HepG2 (cell line): ENCODE results near the gene GATC. TPM values are rescaled to one million over a fixed set of nuclear protein-coding genes. Genes with fewer than 3 reads are reported as not detected.

Source experiments
- FLYWCH1 ChIP-seq: sonication (generic); formaldehyde crosslinking; IDR thresholded peaks from 2 replicates; pipeline ENCODE4 v1.8.1; 2023; ENCODE audit warnings: mild to moderate bottlenecking, missing genetic modification reagents
- GZF1 ChIP-seq: sonication (generic); formaldehyde crosslinking; IDR thresholded peaks from 2 replicates; pipeline ENCODE4 v1.5.1; 2020; ENCODE audit warnings: mild to moderate bottlenecking, missing genetic modification reagents
- MYC ChIP-seq: sonication (generic); formaldehyde crosslinking; IDR thresholded peaks from 2 replicates; pipeline ENCODE4 v1.9.0; 2021; ENCODE audit warnings: missing genetic modification reagents, borderline replicate concordance
- NFRKB ChIP-seq: fragments of 450-650 bp; IDR thresholded peaks from 2 replicates; pipeline ENCODE4 v1.6.1; 2017
- NR2F2 ChIP-seq: IDR thresholded peaks from 2 replicates; pipeline ENCODE4 v1.6.1; 2012; ENCODE audit warnings: low read depth, inconsistent platforms, borderline replicate concordance
- PHF21A ChIP-seq: sonication (generic); formaldehyde crosslinking; IDR thresholded peaks from 2 replicates; pipeline ENCODE4 v1.5.0; 2020; ENCODE audit warnings: mild to moderate bottlenecking, missing genetic modification reagents
- REPIN1 ChIP-seq: sonication (generic); formaldehyde crosslinking; IDR thresholded peaks from 2 replicates; pipeline ENCODE4 v1.8.0; 2022; ENCODE audit warnings: missing genetic modification reagents, low read depth, mild to moderate bottlenecking, borderline replicate concordance
- SCMH1 ChIP-seq: sonication (generic); formaldehyde crosslinking; IDR thresholded peaks from 2 replicates; pipeline ENCODE4 v1.9.0; 2021; ENCODE audit warnings: missing genetic modification reagents, mild to moderate bottlenecking, borderline replicate concordance
- TAF15 ChIP-seq: fragments of 200-400 bp; formaldehyde crosslinking; IDR thresholded peaks from one replicate; pipeline ENCODE4 v1.6.1; 2018; ENCODE audit warnings: mild to moderate bottlenecking, low read depth, low read length; ENCODE audit not compliant: poor library complexity, severe bottlenecking
- TEAD3 ChIP-seq: optimal IDR thresholded peaks from 2 replicates; pipeline ENCODE3; 2016; ENCODE audit warnings: borderline replicate concordance
- ZBTB1 ChIP-seq: sonication (generic); formaldehyde crosslinking; IDR thresholded peaks from 2 replicates; pipeline ENCODE4 v1.4.0; 2020; ENCODE audit warnings: missing genetic modification reagents, borderline replicate concordance
- ZMYM3 ChIP-seq: sonication (generic); formaldehyde crosslinking; IDR thresholded peaks from 2 replicates; pipeline ENCODE4 v1.5.1; 2020; ENCODE audit warnings: mild to moderate bottlenecking, missing genetic modification reagents
- ZNF451 ChIP-seq: sonication (generic); formaldehyde crosslinking; IDR thresholded peaks from 2 replicates; pipeline ENCODE4 v1.5.0; 2020; ENCODE audit warnings: mild to moderate bottlenecking, missing genetic modification reagents
- ZNF543 ChIP-seq: sonication (generic); formaldehyde crosslinking; IDR thresholded peaks from 2 replicates; pipeline ENCODE4 v1.4.0; 2020; ENCODE audit warnings: mild to moderate bottlenecking, missing genetic modification reagents
- ZNF674 ChIP-seq: sonication (generic); formaldehyde crosslinking; IDR thresholded peaks from 2 replicates; pipeline ENCODE4 v1.5.0; 2020; ENCODE audit warnings: low read depth, mild to moderate bottlenecking, missing genetic modification reagents
- ZNF776 ChIP-seq: sonication (generic); formaldehyde crosslinking; IDR thresholded peaks from 2 replicates; pipeline ENCODE4 v1.4.0; 2020; ENCODE audit warnings: mild to moderate bottlenecking, missing genetic modification reagents
- ZSCAN20 ChIP-seq: sonication (generic); formaldehyde crosslinking; IDR thresholded peaks from 2 replicates; pipeline ENCODE4 v1.4.0; 2020; ENCODE audit warnings: missing genetic modification reagents, mild to moderate bottlenecking, borderline replicate concordance
- polyA plus RNA-seq, 8 experiments: library from polyadenylated mRNA; depleted of rRNA in 3 of 8; stranded (reverse) in 7 of 8; unstranded in 1 of 8; fragments of >200 nt; fragmentation: Illumina TruSeq in 4 of 8; extraction: Trizol in 4 of 8; gene quantifications; 2 replicates each; pipeline versions ENCODE4 v1.2.1 to v1.2.3, GENCODE V29; 2011 to 2016; ENCODE audit warnings: low read depth in 4 of 8, missing spikeins in 1 of 8, mixed read lengths in 1 of 8; ENCODE audit not compliant: insufficient read depth in 1 of 8
- total RNA-seq, 5 experiments: library from RNA; depleted of rRNA; stranded (reverse); fragments of >200 nt; fragmentation: Illumina TruSeq; extraction: Trizol; gene quantifications; 2 replicates each; pipeline ENCODE4 v1.2.3, GENCODE V29; 2016; ENCODE audit warnings: low read depth in 1 of 5
- TF ChIP-seq, protein P1 (sequence below): IDR thresholded peaks from 2 replicates; pipeline ENCODE4 v1.6.1; 2012; ENCODE audit warnings: low read length, improper control_type of control experiment
- TF ChIP-seq, protein P2 (sequence below): sonication (generic); formaldehyde crosslinking; IDR thresholded peaks from 2 replicates; pipeline ENCODE4 v1.4.0; 2020; ENCODE audit warnings: missing genetic modification reagents
- TF ChIP-seq, protein P3 (sequence below): IDR thresholded peaks from 2 replicates; pipeline ENCODE4 v1.4.0; 2020; ENCODE audit warnings: mild to moderate bottlenecking, missing genetic modification reagents
- TF ChIP-seq, protein P4 (sequence below): sonication (generic); formaldehyde crosslinking; IDR thresholded peaks from 2 replicates; pipeline ENCODE4 v1.4.0; 2020; ENCODE audit warnings: missing genetic modification reagents

GATC gene
- total and polyA plus RNA-seq, 2 of the 13 experiments (the other 11 are each of a cell fraction or from before 2014, with no cell fraction given) = 17.7 to 29.7 TPM

DNA sequence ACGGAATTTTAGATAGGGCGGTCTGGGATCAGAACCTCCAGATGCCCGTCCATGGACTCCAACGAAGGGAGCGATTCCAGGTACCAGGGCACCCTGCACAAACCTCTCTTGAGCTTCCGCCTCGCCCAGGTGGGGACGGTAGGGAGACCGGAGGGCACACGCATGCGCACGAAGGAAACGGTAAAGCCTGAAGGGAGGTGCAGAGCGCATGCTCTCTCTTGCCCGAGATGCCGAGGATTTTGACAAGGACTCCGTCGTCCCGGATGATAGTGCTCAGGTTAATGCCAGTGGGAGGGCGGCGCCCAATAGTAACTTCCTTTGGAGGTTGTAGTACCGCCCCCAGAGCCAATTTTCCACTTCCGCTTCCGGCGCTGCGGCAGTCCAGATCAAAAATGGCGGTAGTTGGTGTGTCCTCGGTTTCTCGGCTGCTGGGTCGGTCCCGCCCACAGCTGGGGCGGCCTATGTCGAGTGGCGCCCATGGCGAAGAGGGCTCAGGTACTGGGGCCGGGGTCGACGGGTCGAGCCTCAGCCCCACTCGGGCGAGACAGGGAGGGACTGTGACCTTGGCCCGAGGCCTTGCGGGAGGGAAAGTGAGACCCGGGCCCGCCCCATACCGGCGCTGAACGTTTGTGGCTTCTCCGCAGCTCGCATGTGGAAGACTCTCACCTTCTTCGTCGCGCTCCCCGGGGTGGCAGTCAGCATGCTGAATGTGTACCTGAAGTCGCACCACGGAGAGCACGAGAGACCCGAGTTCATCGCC, 8.3 kb upstream of the GATC start, which contains the start of gene COX6A1 (continued):
- TF ChIP-seq, protein P1, sequence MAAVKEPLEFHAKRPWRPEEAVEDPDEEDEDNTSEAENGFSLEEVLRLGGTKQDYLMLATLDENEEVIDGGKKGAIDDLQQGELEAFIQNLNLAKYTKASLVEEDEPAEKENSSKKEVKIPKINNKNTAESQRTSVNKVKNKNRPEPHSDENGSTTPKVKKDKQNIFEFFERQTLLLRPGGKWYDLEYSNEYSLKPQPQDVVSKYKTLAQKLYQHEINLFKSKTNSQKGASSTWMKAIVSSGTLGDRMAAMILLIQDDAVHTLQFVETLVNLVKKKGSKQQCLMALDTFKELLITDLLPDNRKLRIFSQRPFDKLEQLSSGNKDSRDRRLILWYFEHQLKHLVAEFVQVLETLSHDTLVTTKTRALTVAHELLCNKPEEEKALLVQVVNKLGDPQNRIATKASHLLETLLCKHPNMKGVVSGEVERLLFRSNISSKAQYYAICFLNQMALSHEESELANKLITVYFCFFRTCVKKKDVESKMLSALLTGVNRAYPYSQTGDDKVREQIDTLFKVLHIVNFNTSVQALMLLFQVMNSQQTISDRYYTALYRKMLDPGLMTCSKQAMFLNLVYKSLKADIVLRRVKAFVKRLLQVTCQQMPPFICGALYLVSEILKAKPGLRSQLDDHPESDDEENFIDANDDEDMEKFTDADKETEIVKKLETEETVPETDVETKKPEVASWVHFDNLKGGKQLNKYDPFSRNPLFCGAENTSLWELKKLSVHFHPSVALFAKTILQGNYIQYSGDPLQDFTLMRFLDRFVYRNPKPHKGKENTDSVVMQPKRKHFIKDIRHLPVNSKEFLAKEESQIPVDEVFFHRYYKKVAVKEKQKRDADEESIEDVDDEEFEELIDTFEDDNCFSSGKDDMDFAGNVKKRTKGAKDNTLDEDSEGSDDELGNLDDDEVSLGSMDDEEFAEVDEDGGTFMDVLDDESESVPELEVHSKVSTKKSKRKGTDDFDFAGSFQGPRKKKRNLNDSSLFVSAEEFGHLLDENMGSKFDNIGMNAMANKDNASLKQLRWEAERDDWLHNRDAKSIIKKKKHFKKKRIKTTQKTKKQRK = no peak
- TF ChIP-seq ZNF451 (CRISPR knock-in tag) (no peak), ZNF776 (CRISPR knock-in tag) (no peak), ZBTB1 (CRISPR knock-in tag) (no peak), GZF1 (CRISPR knock-in tag) (0 out of 2 replicates have a peak, but pooled peaks have one; percentile 42), PHF21A (CRISPR knock-in tag) (no peak), FLYWCH1 (CRISPR knock-in tag) (no peak), ZNF674 (CRISPR knock-in tag) (no peak), TEAD3 (CRISPR knock-in tag) (peak; percentile 29), NFRKB (no peak), ZMYM3 (CRISPR knock-in tag) (no peak), NR2F2 (no peak), ZNF543 (no peak), REPIN1 (CRISPR knock-in tag) (peak; percentile 59; the same call in 1 of the 2 replicates), SCMH1 (no peak), ZSCAN20 (CRISPR knock-in tag) (no peak), TAF15 (no peak), MYC (CRISPR knock-in tag) (peak; percentile 60; the same call in 1 of the 2 replicates)
- TF ChIP-seq, protein P2, sequence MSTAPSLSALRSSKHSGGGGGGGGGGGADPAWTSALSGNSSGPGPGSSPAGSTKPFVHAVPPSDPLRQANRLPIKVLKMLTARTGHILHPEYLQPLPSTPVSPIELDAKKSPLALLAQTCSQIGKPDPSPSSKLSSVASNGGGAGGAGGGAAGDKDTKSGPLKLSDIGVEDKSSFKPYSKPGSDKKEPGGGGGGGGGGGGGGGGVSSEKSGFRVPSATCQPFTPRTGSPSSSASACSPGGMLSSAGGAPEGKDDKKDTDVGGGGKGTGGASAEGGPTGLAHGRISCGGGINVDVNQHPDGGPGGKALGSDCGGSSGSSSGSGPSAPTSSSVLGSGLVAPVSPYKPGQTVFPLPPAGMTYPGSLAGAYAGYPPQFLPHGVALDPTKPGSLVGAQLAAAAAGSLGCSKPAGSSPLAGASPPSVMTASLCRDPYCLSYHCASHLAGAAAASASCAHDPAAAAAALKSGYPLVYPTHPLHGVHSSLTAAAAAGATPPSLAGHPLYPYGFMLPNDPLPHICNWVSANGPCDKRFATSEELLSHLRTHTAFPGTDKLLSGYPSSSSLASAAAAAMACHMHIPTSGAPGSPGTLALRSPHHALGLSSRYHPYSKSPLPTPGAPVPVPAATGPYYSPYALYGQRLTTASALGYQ (CRISPR knock-in tag) = peak; percentile 48; the same call in 1 of the 2 replicates
- TF ChIP-seq, protein P3, sequence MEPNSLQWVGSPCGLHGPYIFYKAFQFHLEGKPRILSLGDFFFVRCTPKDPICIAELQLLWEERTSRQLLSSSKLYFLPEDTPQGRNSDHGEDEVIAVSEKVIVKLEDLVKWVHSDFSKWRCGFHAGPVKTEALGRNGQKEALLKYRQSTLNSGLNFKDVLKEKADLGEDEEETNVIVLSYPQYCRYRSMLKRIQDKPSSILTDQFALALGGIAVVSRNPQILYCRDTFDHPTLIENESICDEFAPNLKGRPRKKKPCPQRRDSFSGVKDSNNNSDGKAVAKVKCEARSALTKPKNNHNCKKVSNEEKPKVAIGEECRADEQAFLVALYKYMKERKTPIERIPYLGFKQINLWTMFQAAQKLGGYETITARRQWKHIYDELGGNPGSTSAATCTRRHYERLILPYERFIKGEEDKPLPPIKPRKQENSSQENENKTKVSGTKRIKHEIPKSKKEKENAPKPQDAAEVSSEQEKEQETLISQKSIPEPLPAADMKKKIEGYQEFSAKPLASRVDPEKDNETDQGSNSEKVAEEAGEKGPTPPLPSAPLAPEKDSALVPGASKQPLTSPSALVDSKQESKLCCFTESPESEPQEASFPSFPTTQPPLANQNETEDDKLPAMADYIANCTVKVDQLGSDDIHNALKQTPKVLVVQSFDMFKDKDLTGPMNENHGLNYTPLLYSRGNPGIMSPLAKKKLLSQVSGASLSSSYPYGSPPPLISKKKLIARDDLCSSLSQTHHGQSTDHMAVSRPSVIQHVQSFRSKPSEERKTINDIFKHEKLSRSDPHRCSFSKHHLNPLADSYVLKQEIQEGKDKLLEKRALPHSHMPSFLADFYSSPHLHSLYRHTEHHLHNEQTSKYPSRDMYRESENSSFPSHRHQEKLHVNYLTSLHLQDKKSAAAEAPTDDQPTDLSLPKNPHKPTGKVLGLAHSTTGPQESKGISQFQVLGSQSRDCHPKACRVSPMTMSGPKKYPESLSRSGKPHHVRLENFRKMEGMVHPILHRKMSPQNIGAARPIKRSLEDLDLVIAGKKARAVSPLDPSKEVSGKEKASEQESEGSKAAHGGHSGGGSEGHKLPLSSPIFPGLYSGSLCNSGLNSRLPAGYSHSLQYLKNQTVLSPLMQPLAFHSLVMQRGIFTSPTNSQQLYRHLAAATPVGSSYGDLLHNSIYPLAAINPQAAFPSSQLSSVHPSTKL (CRISPR knock-in tag) = peak; percentile 55; the same call in 1 of the 2 replicates
- TF ChIP-seq, protein P4, sequence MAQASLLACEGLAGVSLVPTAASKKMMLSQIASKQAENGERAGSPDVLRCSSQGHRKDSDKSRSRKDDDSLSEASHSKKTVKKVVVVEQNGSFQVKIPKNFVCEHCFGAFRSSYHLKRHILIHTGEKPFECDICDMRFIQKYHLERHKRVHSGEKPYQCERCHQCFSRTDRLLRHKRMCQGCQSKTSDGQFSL (CRISPR knock-in tag) = no peak
